A549 (cell line): ENCODE results near the gene SULF2. TPM values are rescaled to one million over a fixed set of nuclear protein-coding genes. Genes with fewer than 3 reads are reported as not detected.

Experiments
- ATAC-seq, 2 experiments: fragments of 200-7000 bp in 1 of 2; fragments of >200 bp in 1 of 2; cut with Nextera tagmentation in 1 of 2; cut with Tn5 transposase in 1 of 2; 3 replicates each; pipeline versions ENCODE4 v1.8.0 to v1.9.1; 2018 to 2020; ENCODE audit warnings: mild to moderate bottlenecking in 1 of 2, moderate library complexity in 1 of 2
- CTCF ChIA-PET: fragments of 300-600 bp; sonication (Branson Sonifier 250); formaldehyde crosslinking; extraction: SDS; loops from one replicate; lab custom pipeline; 2021; ENCODE audit warnings: antibody characterized with exemption, inconsistent platforms; lab: Yijun Ruan, JAX
- POLR2A ChIA-PET: fragments of 350-600 bp; formaldehyde crosslinking; extraction: SDS; loops from one replicate; lab custom pipeline; 2021; ENCODE audit warnings: antibody characterized with exemption, inconsistent platforms; lab: Yijun Ruan, JAX
- DNase-seq, 2 experiments: peaks; one replicate each; pipeline versions ENCODE4 v3.0.0 to v3.0.0-alpha.2; 2011 to 2016; ENCODE audit warnings: low read depth in 1 of 2, low spot score in 1 of 2
- FAIRE-seq: peaks from 2 replicates; lab custom pipeline; 2011; peaks lifted over from hg19 to GRCh38; lab: Jason Lieb, UNC
- H3K27ac ChIP-seq, 2 experiments: fragments of >200 bp; sonication (Bioruptor Twin); formaldehyde crosslinking; 3 replicates each; pipeline ENCODE4 v1.5.1; 2016 to 2017
- H3K4me1 ChIP-seq: fragments of >200 bp; sonication (Bioruptor Twin); formaldehyde crosslinking; 3 replicates; pipeline ENCODE4 v1.6.1; 2016
- H3K4me2 ChIP-seq: fragments of >200 bp; sonication (Bioruptor Twin); formaldehyde crosslinking; 3 replicates; pipeline ENCODE4 v1.6.1; 2016
- H3K4me3 ChIP-seq: fragments of >200 bp; sonication (Bioruptor Twin); formaldehyde crosslinking; 3 replicates; pipeline ENCODE4 v1.5.1; 2016
- H3K9me3 ChIP-seq: fragments of >200 bp; sonication (Bioruptor Twin); formaldehyde crosslinking; 3 replicates; pipeline ENCODE4 v1.6.1; 2016
- BHLHE40 ChIP-seq: IDR thresholded peaks from 2 replicates; pipeline ENCODE4 v1.6.1; 2012; ENCODE audit warnings: low read depth, low read length, inconsistent platforms
- CBX2 ChIP-seq: fragments of 200-600 bp; sonication (generic); IDR thresholded peaks from 2 replicates; pipeline ENCODE4 v1.6.1; 2016; ENCODE audit warnings: low read depth, mild to moderate bottlenecking, borderline replicate concordance
- CHD4 ChIP-seq: fragments of 200-600 bp; sonication (generic); IDR thresholded peaks from 2 replicates; pipeline ENCODE4 v1.6.1; 2016; ENCODE audit warnings: antibody characterized with exemption, mild to moderate bottlenecking, borderline replicate concordance
- EHF ChIP-seq: fragments of 250-450 bp; sonication (Bioruptor Pico); IDR thresholded peaks from 2 replicates; pipeline ENCODE4 v1.5.0; 2020; ENCODE audit warnings: mild to moderate bottlenecking
- EHMT2 ChIP-seq: fragments of 200-600 bp; sonication (generic); IDR thresholded peaks from 2 replicates; pipeline ENCODE4 v1.6.1; 2016; ENCODE audit warnings: antibody characterized with exemption, low read depth, mild to moderate bottlenecking, moderate library complexity
- EP300 ChIP-seq, 2 experiments: fragments of >200 bp; sonication (Bioruptor Twin); formaldehyde crosslinking; IDR thresholded peaks; 2 replicates in 1 of 2; 3 replicates in 1 of 2; pipeline ENCODE4 v1.6.1; 2016 to 2017
- FOXS1 ChIP-seq: fragments of 250-450 bp; sonication (Bioruptor Pico); IDR thresholded peaks from 2 replicates; pipeline ENCODE4 v1.5.0; 2020; ENCODE audit warnings: mild to moderate bottlenecking, moderate library complexity
- HEYL ChIP-seq: fragments of 250-450 bp; sonication (Bioruptor Pico); IDR thresholded peaks from 2 replicates; pipeline ENCODE4 v1.8.0; 2021; ENCODE audit warnings: mild to moderate bottlenecking, moderate library complexity
- HOXA7 ChIP-seq: fragments of 250-450 bp; sonication (Bioruptor Pico); IDR thresholded peaks from 2 replicates; pipeline ENCODE4 v1.5.0; 2020; ENCODE audit warnings: mild to moderate bottlenecking, moderate library complexity
- HOXB13 ChIP-seq: fragments of 250-450 bp; sonication (Bioruptor Pico); IDR thresholded peaks from 2 replicates; pipeline ENCODE4 v1.5.0; 2020; ENCODE audit warnings: low read depth, mild to moderate bottlenecking, moderate library complexity
- JUN ChIP-seq, 2 experiments: fragments of >200 bp; sonication (Bioruptor Twin); formaldehyde crosslinking; IDR thresholded peaks; 2 replicates in 1 of 2; 3 replicates in 1 of 2; pipeline ENCODE4 v1.6.1; 2016 to 2017
- NFE2L2 ChIP-seq: fragments of 150-350 bp; conservative IDR thresholded peaks from 2 replicates; pipeline ENCODE4 v1.6.1; 2014; ENCODE audit warnings: low read length
- POLR2A ChIP-seq: IDR thresholded peaks from 2 replicates; pipeline ENCODE4 v1.6.1; 2012; ENCODE audit warnings: mild to moderate bottlenecking, low read length
- RAD21 ChIP-seq, 2 experiments: fragments of >200 bp in 1 of 2; sonication (Bioruptor Twin) in 1 of 2; formaldehyde crosslinking in 1 of 2; IDR thresholded peaks in 1 of 2; conservative IDR thresholded peaks in 1 of 2; 2 replicates in 1 of 2; 3 replicates in 1 of 2; pipeline ENCODE4 v1.6.1; 2012 to 2018; ENCODE audit warnings: inconsistent platforms in 1 of 2
- RARB ChIP-seq: fragments of 250-450 bp; sonication (Bioruptor Pico); IDR thresholded peaks from 2 replicates; pipeline ENCODE4 v1.8.0; 2021; ENCODE audit warnings: mild to moderate bottlenecking, moderate library complexity
- RCOR1 ChIP-seq: fragments of 150-350 bp; IDR thresholded peaks from 2 replicates; pipeline ENCODE4 v1.6.1; 2014; ENCODE audit warnings: antibody characterized with exemption, low read length, low read depth
- SREBF2 ChIP-seq: fragments of 450-650 bp; IDR thresholded peaks from 2 replicates; pipeline ENCODE4 v1.6.1; 2014; ENCODE audit warnings: mild to moderate bottlenecking, moderate library complexity
- ZFP36 ChIP-seq: fragments of 450-650 bp; IDR thresholded peaks from 2 replicates; pipeline ENCODE4 v1.6.1; 2014; ENCODE audit warnings: borderline replicate concordance; ENCODE audit not compliant: partially characterized antibody
- WGBS: methylation state at CpG from one replicate; pipeline ENCODE4 v1.1.6; 2017; ENCODE audit errors: missing lambda C conversion rate; 5-methylcytosine and 5-hydroxymethylcytosine counted together
- polyA plus RNA-seq, 4 experiments: library from polyadenylated mRNA; depleted of rRNA in 3 of 4; stranded (reverse); fragments of >200 nt; fragmentation: RNase III in 1 of 4; extraction: RNeasy Plus Mini Kit Qiagen cat#74134 plus additional on column Dnase treatment in 1 of 4; gene quantifications; 2 replicates in 3 of 4; 3 replicates in 1 of 4; pipeline ENCODE4 v1.2.3, GENCODE V29; 2011 to 2017
- TF ChIP-seq, protein P1 (sequence below): fragments of 200-600 bp; sonication (generic); IDR thresholded peaks from 2 replicates; pipeline ENCODE4 v1.6.1; 2016; ENCODE audit warnings: antibody characterized with exemption, mild to moderate bottlenecking, moderate library complexity
- TF ChIP-seq, protein P2 (sequence below): fragments of >200 bp; sonication (Bioruptor Twin); formaldehyde crosslinking; IDR thresholded peaks from 3 replicates; pipeline ENCODE4 v1.6.1; 2016
- TF ChIP-seq, protein P3 (sequence below): fragments of >200 bp; sonication (Bioruptor Twin); formaldehyde crosslinking; IDR thresholded peaks from 2 replicates; pipeline ENCODE4 v1.6.1; 2016
- TF ChIP-seq, protein P4 (sequence below): fragments of 150-350 bp; IDR thresholded peaks from 2 replicates; pipeline ENCODE4 v1.6.1; 2014; ENCODE audit warnings: low read depth, mild to moderate bottlenecking, low read length

The SULF2 gene
- polyA plus RNA-seq, 2 of the 4 experiments (the other 2 are of a cell fraction) = 5.8 to 16.8 TPM

DNA sequence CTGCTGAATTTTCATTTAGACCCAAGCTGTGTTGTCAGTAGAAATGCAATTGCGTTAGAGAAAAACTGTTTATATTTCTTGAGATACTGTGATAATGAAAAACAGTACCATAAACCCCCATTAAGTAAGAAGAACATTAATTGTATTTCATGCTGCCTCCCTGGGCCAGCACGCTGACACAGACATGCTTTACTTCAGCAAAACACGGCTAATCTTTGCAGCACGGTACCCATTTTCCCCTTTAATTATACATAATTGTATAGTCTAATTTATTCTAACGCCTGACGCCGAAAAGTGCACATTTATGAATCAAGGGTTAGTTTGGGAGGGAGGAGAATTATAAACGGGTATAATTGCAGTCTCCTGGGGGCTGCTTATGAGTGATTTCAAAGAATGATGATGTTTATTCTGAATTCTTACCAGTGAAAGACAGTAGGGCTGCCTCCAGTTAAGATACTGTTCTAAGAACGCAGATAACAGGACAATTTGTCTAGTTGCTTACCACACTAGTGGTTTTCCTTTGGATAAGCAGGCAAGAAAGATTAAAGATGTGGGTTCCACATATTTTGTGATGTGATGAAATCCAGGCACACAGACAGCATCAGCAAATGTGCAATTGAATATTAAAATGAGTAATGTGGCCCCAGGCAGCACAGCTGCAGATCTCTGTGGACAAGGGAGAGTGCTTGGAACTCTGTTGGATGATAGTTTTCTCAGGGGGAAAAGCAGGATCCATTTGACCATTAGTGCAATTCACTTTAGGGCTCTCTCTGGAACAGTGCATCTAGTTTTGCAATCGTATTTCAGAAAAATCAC, 4.7 kb upstream of the SULF2 start:
- WGBS = 67% methylated on average over 10 of the region's 10 CpGs
- FAIRE-seq (no peak), ATAC-seq (no peak), DNase-seq (no peak)
- Histone ChIP-seq H3K4me2 (no peak overlapping the region), H3K4me3 (no peak overlapping the region), H3K9me3 (no peaks in the 10 kb centered on the region), H3K27ac (no peak overlapping the region), H3K4me1 (peaks cover 19% of the 10 kb centered on the region)
- CTCF ChIA-PET = interaction anchor here (1.2 to 2.2 kb wide), 3 partner anchors 126 to 831 kb away, joined by 3 to 23 read pairs (median 7); no protein-coding TSS in a partner anchor
- no peak for TF ChIP-seq RAD21 (conservative IDR thresholded peaks at IDR 0.05 in 1 of 2, IDR thresholded peaks at IDR 0.05 in 1 of 2)
- TF ChIP-seq, protein P1, sequence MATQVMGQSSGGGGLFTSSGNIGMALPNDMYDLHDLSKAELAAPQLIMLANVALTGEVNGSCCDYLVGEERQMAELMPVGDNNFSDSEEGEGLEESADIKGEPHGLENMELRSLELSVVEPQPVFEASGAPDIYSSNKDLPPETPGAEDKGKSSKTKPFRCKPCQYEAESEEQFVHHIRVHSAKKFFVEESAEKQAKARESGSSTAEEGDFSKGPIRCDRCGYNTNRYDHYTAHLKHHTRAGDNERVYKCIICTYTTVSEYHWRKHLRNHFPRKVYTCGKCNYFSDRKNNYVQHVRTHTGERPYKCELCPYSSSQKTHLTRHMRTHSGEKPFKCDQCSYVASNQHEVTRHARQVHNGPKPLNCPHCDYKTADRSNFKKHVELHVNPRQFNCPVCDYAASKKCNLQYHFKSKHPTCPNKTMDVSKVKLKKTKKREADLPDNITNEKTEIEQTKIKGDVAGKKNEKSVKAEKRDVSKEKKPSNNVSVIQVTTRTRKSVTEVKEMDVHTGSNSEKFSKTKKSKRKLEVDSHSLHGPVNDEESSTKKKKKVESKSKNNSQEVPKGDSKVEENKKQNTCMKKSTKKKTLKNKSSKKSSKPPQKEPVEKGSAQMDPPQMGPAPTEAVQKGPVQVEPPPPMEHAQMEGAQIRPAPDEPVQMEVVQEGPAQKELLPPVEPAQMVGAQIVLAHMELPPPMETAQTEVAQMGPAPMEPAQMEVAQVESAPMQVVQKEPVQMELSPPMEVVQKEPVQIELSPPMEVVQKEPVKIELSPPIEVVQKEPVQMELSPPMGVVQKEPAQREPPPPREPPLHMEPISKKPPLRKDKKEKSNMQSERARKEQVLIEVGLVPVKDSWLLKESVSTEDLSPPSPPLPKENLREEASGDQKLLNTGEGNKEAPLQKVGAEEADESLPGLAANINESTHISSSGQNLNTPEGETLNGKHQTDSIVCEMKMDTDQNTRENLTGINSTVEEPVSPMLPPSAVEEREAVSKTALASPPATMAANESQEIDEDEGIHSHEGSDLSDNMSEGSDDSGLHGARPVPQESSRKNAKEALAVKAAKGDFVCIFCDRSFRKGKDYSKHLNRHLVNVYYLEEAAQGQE = no peak
- TF ChIP-seq BHLHE40 = no peak
- POLR2A ChIA-PET = no interaction called here

DNA sequence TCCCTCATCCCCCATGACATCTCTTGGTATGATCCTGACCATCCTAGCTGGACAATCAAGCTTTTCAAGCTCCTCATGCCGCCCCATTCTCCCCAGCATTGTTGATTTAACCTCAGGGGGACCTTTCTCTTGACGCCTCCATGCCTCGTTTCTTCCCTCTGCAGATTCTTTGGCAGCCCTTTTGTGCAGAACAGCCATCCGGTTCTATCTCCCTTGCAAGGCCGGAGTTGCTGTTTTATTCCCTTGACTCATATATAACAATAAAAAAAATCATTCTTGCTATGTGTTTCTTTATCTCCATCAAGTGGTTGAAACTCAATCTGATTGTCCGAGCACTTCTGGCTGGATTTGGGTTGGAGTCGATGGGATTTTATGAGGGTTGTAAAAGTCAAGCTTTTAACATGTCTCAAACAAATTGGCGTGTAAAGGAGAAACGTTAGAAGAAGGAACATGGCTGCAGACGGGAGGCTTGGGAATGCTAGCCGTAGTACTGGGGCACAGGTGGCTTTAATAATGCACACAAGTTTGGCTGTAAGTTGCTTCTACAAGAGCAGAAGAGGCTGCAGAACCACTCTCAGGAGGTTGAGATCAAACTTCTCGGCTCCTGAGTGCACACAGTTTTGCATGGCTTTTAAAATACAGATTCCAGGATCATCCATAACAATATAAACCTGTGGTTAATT, 3.9 kb upstream of the SULF2 start:
- H3K4me3 ChIP-seq = no peak overlapping the region
- DNase-seq (no peak), FAIRE-seq (no peak), ATAC-seq (no peak)
- CTCF ChIA-PET = interaction anchor here (1.2 to 2.2 kb wide), 3 partner anchors 125 to 832 kb away, joined by 3 to 23 read pairs (median 7); no protein-coding TSS in a partner anchor
- no peaks in the 10 kb centered on the region for H3K9me3 ChIP-seq
- 79% methylated on average over 12 of the region's 12 CpGs for WGBS
- peaks cover 20% of the 10 kb centered on the region for H3K4me1 ChIP-seq
- POLR2A ChIA-PET = no interaction called here
- H3K4me2 ChIP-seq = no peak overlapping the region
- TF ChIP-seq EHMT2 (no peak), EP300 (IDR thresholded peaks at IDR 0.05) (no peak), CBX2 (no peak), FOXS1 (no peak), ZFP36 (no peak)
- no peak overlapping the region for H3K27ac ChIP-seq

DNA sequence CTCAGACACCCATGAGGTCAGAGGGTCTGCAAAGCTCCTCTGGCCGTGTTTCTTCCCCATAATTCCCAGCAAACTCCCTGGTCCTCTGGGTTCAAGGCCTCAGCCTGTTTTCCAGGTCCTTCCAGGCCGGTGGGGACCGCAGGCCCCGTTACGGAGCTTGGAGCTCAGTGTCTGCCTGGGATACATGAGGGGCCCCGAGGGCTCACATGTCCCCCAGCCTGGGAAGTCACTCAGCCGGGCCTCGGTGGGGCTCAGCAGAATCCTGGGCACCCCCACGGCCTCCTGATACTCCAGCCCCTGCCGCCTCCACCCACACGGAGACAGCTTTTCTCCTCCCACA, 3.4 kb upstream of the SULF2 start:
- no peak for DNase-seq
- Histone ChIP-seq H3K9me3 (no peaks in the 10 kb centered on the region), H3K4me3 (no peak overlapping the region)
- TF ChIP-seq, protein P1 = no peak
- TF ChIP-seq CHD4 = no peak
- TF ChIP-seq SREBF2 = no peak
- TF ChIP-seq, protein P2, sequence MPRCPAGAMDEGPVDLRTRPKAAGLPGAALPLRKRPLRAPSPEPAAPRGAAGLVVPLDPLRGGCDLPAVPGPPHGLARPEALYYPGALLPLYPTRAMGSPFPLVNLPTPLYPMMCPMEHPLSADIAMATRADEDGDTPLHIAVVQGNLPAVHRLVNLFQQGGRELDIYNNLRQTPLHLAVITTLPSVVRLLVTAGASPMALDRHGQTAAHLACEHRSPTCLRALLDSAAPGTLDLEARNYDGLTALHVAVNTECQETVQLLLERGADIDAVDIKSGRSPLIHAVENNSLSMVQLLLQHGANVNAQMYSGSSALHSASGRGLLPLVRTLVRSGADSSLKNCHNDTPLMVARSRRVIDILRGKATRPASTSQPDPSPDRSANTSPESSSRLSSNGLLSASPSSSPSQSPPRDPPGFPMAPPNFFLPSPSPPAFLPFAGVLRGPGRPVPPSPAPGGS = no peak
- no peak for TF ChIP-seq JUN (IDR thresholded peaks at IDR 0.05)
- TF ChIP-seq HOXB13 = no peak
- no peak for TF ChIP-seq POLR2A
- no peak for TF ChIP-seq RARB (CRISPR knock-in tag)
- no peak for TF ChIP-seq HEYL (CRISPR knock-in tag)
- TF ChIP-seq, protein P3, sequence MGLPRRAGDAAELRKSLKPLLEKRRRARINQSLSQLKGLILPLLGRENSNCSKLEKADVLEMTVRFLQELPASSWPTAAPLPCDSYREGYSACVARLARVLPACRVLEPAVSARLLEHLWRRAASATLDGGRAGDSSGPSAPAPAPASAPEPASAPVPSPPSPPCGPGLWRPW = no peak
- TF ChIP-seq EHF (CRISPR knock-in tag) = no peak
- no peak for TF ChIP-seq RCOR1
- TF ChIP-seq NFE2L2 = no peak
- TF ChIP-seq, protein P4, sequence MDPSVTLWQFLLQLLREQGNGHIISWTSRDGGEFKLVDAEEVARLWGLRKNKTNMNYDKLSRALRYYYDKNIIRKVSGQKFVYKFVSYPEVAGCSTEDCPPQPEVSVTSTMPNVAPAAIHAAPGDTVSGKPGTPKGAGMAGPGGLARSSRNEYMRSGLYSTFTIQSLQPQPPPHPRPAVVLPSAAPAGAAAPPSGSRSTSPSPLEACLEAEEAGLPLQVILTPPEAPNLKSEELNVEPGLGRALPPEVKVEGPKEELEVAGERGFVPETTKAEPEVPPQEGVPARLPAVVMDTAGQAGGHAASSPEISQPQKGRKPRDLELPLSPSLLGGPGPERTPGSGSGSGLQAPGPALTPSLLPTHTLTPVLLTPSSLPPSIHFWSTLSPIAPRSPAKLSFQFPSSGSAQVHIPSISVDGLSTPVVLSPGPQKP = no peak
- TF ChIP-seq HOXA7 (CRISPR knock-in tag) = no peak
- TF ChIP-seq, all 56 proteins: peak for 0
- POLR2A ChIA-PET = no interaction called here
- no peak for FAIRE-seq
- no peak overlapping the region for H3K27ac ChIP-seq
- H3K4me1 ChIP-seq = peaks cover 25% of the 10 kb centered on the region
- 72% methylated on average over 11 of the region's 11 CpGs for WGBS
- H3K4me2 ChIP-seq = no peak overlapping the region
- CTCF ChIA-PET = interaction anchor here (1.2 to 2.2 kb wide), 3 partner anchors 125 to 832 kb away, joined by 3 to 23 read pairs (median 7); no protein-coding TSS in a partner anchor
- no peak for ATAC-seq
